ENCODE measurements around the gene ADGRG7.

ADGRG7 gene

DNA sequence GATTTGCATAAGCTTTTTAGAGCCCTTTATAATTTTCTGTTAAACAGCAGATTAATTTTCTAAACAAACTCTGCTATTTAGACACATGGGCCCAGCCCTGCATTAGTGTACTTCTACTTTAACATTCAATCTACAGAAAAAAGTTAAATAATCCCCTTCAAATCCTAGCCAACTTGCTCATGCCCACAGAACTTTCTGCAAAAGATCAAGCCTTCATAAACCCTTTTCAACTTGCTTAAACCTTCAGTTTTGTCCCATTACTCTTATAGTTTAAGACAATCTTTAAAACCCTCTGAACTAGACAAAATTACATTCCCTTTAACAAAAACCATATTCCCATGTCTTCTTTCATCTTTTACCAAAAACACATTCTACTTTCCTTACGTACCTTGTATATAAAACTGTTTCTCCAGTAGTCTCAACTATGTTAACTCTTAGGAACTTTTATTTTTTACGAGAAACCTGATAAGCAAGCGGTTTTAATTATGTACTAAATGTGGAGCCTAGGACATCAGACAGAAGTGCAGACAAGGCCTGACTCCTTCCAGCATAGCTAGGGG is 25.2 kb upstream of the ADGRG7 start:
- TF ChIP-seq, protein P1, sequence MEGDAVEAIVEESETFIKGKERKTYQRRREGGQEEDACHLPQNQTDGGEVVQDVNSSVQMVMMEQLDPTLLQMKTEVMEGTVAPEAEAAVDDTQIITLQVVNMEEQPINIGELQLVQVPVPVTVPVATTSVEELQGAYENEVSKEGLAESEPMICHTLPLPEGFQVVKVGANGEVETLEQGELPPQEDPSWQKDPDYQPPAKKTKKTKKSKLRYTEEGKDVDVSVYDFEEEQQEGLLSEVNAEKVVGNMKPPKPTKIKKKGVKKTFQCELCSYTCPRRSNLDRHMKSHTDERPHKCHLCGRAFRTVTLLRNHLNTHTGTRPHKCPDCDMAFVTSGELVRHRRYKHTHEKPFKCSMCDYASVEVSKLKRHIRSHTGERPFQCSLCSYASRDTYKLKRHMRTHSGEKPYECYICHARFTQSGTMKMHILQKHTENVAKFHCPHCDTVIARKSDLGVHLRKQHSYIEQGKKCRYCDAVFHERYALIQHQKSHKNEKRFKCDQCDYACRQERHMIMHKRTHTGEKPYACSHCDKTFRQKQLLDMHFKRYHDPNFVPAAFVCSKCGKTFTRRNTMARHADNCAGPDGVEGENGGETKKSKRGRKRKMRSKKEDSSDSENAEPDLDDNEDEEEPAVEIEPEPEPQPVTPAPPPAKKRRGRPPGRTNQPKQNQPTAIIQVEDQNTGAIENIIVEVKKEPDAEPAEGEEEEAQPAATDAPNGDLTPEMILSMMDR (IDR thresholded peaks at IDR 0.05; ENCODE audit: low read depth, low read length) = no peak
- no peak overlapping the region for H3K4me3 ChIP-seq (replicated peaks in 1 of 2; ENCODE audit: low read depth in 2 of 2, low read length in 2 of 2)
- no peak for DNase-seq (ENCODE audit: low read depth in 2 of 2)

GRCh38 chr3:100586832-100587231 is 22.6 kb upstream of the ADGRG7 start:
- no peak for DNase-seq (ENCODE audit: low read depth in 2 of 2)
- no peak overlapping the region for H3K4me3 ChIP-seq (replicated peaks in 1 of 2; ENCODE audit: low read depth in 2 of 2, low read length in 2 of 2)
- TF ChIP-seq, protein P1 (IDR thresholded peaks at IDR 0.05; ENCODE audit: low read depth, low read length) = no peak

- H3K4me3 ChIP-seq (replicated peaks in 1 of 2; ENCODE audit: low read depth in 2 of 2, low read length in 2 of 2) = no peak overlapping the region
- TF ChIP-seq, protein P1 (IDR thresholded peaks at IDR 0.05; ENCODE audit: low read depth, low read length) = no peak
- no peak for DNase-seq (ENCODE audit: low read depth in 2 of 2)
Observed at GRCh38 chr3:100588251-100588650, 21.1 kb upstream of the ADGRG7 start.

DNA sequence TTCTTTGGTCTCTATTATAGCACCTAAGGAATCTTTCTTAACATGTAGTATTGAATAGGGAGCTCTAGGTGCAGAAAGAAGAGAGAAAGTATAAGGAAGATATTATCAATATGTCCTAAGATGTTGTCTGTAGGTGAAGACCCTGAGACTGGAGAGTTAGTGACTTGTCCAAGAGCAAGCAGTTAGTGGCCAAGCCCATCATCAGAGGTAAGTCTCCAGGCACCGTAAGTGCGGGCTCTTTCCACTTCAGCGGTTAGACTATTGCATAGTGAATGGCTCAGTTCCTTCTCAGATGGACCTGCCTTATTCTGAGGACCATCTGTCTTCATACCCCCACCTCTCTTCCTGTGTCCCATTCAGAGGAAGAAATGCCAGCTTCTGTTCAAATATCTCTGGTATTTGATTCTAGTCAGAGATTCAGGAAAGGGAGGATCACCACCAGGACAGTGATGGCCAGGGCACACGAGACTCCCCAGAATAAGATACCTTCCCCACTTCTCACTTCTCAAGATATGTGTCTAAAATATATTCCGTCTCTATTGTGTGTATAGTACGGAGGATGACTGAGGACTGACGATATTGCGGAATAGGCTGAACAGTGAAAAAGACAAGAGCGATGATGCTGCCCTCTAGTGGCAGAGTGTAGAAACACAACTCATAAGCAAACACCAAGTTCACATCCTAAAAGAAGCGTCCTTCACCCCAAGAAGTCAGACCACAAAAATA is 19.1 kb upstream of the ADGRG7 start:
- TF ChIP-seq, protein P1 (IDR thresholded peaks at IDR 0.05; ENCODE audit: low read depth, low read length) = peak; percentile 76
- peak overlapping the region in 1 of 2 donors; percentile 8 for H3K4me3 ChIP-seq (replicated peaks in 1 of 2; ENCODE audit: low read depth in 2 of 2, low read length in 2 of 2)
- DNase-seq (ENCODE audit: low read depth in 2 of 2) = peak; percentile 83 to 89

GRCh38 chr3:100590840-100591147 is 18.6 kb upstream of the ADGRG7 start:
- DNase-seq (ENCODE audit: low read depth in 2 of 2) = no peak
- H3K4me3 ChIP-seq (replicated peaks in 1 of 2; ENCODE audit: low read depth in 2 of 2, low read length in 2 of 2) = no peak overlapping the region
- TF ChIP-seq, protein P1 (IDR thresholded peaks at IDR 0.05; ENCODE audit: low read depth, low read length) = no peak

DNA sequence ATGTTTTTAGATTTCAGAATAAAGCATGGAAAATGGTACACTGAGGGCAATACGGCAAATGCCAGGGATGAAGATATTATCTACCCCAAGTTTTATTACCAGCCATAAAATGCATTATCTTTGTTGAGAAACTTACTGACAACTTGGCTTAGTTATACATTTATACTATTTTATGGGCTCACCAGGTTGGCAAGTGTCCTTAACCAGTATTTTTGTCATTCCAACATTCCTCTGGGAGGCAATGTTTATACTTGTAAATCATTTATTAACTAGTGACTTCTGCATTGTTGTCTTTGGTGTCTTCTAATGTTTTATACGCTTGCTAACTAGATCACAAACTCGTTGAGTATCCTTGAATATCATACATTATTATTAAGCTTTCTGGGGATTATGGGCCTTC is 18.0 kb upstream of the ADGRG7 start:
- H3K4me3 ChIP-seq (replicated peaks in 1 of 2; ENCODE audit: low read depth in 2 of 2, low read length in 2 of 2) = no peak overlapping the region
- DNase-seq (ENCODE audit: low read depth in 2 of 2) = no peak
- TF ChIP-seq, protein P1 (IDR thresholded peaks at IDR 0.05; ENCODE audit: low read depth, low read length) = no peak

Measured in cardiac fibroblast (primary cell).